ENCODE data around the gene CCDC157. TPM values are rescaled to one million over a fixed set of nuclear protein-coding genes. Genes with fewer than 3 reads are reported as not detected.

CCDC157 gene
- total RNA-seq, 4 donors from 2014 or later: 0.41 to 1.4 (median 1.1) TPM

DNA sequence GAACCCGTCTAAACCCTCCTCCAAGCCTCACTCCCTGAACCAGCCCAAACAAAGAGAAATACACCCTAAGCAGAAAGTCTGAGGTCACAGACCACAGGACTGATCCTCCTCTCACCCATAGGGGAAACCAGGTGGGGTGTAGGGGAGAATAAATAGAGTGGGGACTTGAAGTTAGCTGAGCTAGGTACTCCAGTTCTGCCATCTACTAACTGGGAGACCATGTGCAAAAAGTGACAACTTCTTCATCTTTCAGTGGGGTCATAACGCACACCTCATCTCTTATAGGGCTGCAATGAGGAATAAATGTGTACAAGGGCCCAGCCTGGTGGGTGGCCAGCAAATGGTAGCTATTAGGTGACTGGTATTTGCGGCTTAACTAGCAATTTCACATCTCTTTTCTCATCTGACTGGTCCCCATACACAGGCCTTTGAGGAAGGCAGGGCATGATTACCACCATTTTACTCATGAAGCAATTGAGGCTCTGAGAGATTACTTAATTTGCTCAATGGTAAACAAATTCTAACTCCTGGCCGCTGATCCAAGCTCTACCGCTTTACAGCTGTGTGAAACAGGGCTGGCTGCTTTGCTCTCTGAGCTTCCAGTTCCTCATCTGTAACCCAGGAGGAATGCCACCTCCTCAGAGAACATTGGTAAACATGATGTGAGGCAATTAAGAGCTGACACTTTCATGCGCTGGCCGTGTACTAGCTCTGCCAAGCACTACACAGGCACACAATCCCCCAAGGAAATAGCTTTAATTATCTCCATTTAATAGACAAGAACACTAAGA, 46.7 kb upstream of the CCDC157 start:
- Histone ChIP-seq H3K36me3 (no peaks in the 10 kb centered on the region), H3K27ac (peak overlapping the region; percentile 57 to 71 (median 69)), H3K4me3 (no peak overlapping the region), H3K9me3 (no peaks in the 10 kb centered on the region), H3K4me1 (peaks cover 64 to 66% of the 10 kb centered on the region in 2 donors), H3K27me3 (no peaks in the 10 kb centered on the region)
- intact Hi-C loops (cut with DNase I; ENCODE audit: low total_unique reads): no loop called here
- DNase-seq (peak; percentile 28 to 45), ATAC-seq (peak; percentile 25 to 58)
- in situ Hi-C loops (cut with MboI; ENCODE audit: low sequenced_read_pairs in 4 of 4): no loop called here
- TF ChIP-seq, protein P1, sequence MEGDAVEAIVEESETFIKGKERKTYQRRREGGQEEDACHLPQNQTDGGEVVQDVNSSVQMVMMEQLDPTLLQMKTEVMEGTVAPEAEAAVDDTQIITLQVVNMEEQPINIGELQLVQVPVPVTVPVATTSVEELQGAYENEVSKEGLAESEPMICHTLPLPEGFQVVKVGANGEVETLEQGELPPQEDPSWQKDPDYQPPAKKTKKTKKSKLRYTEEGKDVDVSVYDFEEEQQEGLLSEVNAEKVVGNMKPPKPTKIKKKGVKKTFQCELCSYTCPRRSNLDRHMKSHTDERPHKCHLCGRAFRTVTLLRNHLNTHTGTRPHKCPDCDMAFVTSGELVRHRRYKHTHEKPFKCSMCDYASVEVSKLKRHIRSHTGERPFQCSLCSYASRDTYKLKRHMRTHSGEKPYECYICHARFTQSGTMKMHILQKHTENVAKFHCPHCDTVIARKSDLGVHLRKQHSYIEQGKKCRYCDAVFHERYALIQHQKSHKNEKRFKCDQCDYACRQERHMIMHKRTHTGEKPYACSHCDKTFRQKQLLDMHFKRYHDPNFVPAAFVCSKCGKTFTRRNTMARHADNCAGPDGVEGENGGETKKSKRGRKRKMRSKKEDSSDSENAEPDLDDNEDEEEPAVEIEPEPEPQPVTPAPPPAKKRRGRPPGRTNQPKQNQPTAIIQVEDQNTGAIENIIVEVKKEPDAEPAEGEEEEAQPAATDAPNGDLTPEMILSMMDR (IDR thresholded peaks at IDR 0.05 in 4 of 5, conservative IDR thresholded peaks at IDR 0.05 in 1 of 5): no peak
- TF ChIP-seq POLR2A (IDR thresholded peaks at IDR 0.05): no peak

DNA sequence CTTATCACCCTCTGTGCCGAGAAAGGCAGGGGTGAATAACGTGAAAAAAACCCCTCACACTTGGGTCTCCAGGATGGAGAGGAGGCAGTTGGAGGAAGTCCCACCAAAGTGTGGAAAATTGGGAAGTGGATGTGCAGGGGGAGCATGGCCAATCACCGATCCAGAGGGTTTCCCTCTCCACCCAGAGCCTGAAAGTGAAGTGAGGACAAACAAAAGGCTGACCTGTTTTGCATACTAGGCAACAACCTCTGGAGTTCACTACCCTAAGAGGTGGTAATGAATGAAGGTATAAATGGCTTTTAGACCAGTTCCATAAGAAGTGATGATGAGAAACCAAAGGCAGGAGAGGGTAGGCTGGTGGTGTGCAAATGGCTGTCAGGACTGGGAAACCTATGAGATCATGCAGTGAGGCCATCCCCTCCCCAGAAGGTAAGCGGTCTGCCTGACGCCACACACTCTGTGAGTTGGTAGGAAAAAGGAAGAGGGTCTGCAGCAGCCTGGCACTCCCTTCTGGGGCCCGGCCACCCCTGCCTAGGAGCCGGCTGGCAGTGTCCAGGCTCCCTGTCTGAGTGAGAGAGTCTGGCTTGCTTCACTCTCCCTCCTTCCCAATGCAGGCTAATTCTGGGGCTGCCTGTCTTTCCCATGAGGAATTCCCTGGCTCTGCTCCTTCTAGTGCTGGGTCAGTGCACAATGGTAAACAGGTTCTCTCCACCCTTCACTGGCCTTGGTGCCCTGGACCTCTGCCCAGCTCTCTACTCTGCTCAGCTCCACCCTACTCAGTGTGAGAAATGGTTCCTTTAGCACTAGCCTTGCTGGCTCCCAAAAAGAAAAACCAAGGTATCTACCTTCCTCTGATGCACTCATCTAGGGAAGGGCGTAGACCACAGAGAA, 45.7 kb upstream of the CCDC157 start:
- ATAC-seq (peak; percentile 72 to 75), DNase-seq (peak; percentile 43 to 69)
- Histone ChIP-seq H3K27me3 (no peaks in the 10 kb centered on the region), H3K4me1 (peaks cover 56 to 61% of the 10 kb centered on the region in 2 donors), H3K36me3 (no peaks in the 10 kb centered on the region), H3K4me3 (no peak overlapping the region), H3K9me3 (no peaks in the 10 kb centered on the region), H3K27ac (peak overlapping the region; percentile 57 to 71 (median 69))
- intact Hi-C loops (cut with DNase I; ENCODE audit: low total_unique reads) (no loop called here), in situ Hi-C loops (cut with MboI; ENCODE audit: low sequenced_read_pairs in 4 of 4) (no loop called here)
- TF ChIP-seq, protein P1 (IDR thresholded peaks at IDR 0.05 in 4 of 5, conservative IDR thresholded peaks at IDR 0.05 in 1 of 5): no peak
- no peak for TF ChIP-seq POLR2A (IDR thresholded peaks at IDR 0.05)

DNA sequence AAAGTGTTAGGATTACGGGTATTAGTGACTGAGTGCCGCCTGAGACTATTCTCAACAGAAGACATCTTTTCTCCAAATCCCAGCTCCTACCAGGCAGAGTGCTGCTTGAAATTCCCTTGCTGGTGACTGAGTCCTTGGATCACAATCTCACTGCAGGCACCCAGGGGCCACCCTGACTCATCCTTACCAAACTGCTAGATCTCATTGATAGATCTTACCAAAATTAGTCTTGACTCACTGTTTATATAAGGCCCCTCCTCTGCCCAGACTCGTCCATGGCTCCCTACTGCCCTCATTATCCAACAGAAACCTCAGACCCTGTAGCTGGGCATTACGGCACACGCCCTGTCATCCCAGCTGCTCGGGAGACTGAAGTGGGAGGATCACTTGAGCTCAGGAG, 44.8 kb upstream of the CCDC157 start:
- TF ChIP-seq, protein P1 (IDR thresholded peaks at IDR 0.05 in 4 of 5, conservative IDR thresholded peaks at IDR 0.05 in 1 of 5): no peak
- TF ChIP-seq POLR2A (IDR thresholded peaks at IDR 0.05): no peak
- in situ Hi-C loops (cut with MboI; ENCODE audit: low sequenced_read_pairs in 4 of 4): no loop called here
- intact Hi-C loops (cut with DNase I; ENCODE audit: low total_unique reads): no loop called here
- Histone ChIP-seq H3K27me3 (no peaks in the 10 kb centered on the region), H3K36me3 (no peaks in the 10 kb centered on the region), H3K4me3 (no peak overlapping the region), H3K4me1 (peaks cover 47 to 57% of the 10 kb centered on the region in 2 donors), H3K9me3 (no peaks in the 10 kb centered on the region), H3K27ac (peak overlapping the region; percentile 57 to 70 (median 62))
- ATAC-seq: no peak
- DNase-seq: no peak

DNA sequence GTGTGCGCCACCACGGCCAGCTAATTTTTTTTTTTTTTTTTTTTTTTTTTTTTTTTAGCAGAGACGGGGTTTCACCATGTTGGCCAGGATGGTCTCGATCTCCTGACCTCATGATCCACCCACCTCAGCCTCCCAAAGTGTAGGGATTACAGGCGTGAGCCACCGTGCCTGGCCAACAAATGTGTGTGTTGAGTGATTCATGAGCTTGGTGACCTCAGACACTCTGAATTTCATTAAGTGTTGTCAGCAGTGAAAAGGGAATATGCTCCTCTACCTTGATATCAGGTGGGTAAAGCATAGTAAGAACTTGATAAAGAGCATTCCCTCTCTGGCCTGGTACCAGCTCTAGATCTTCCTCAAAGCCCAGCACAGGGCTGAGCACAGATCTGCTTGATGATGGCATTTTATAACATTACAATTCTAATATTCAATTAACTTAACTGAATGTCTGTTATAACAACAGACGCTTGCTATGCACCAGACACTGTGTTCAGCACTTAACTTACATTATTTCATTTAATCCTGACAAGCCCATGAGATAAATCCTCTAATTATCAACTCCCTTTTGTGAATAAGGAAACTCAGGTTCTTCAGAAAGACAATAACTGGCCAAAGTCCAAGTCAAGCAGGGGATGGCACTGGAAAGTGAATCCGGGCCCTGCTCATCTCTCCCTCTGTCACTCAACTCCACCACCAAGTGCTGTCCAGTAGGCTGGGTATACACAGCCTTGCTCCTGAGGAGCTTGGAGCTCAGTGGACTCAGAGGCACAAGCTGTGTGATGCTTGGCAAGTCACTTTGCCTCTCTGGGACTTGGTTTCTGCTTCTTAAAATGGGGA, 43.1 kb upstream of the CCDC157 start:
- ATAC-seq: no peak
- DNase-seq: no peak
- Histone ChIP-seq H3K4me1 (peaks cover 35 to 49% of the 10 kb centered on the region in 2 donors), H3K27me3 (no peaks in the 10 kb centered on the region), H3K4me3 (no peak overlapping the region), H3K27ac (no peak overlapping the region), H3K9me3 (no peaks in the 10 kb centered on the region), H3K36me3 (no peaks in the 10 kb centered on the region)
- no peak for TF ChIP-seq POLR2A (IDR thresholded peaks at IDR 0.05)
- TF ChIP-seq, protein P1 (IDR thresholded peaks at IDR 0.05 in 4 of 5, conservative IDR thresholded peaks at IDR 0.05 in 1 of 5): no peak
- in situ Hi-C loops (cut with MboI; ENCODE audit: low sequenced_read_pairs in 4 of 4): no loop called here
- intact Hi-C loops (cut with DNase I; ENCODE audit: low total_unique reads): no loop called here

Measured in gastrocnemius medialis (tissue), 4 donors.